Smooth muscle cell (in vitro differentiated cells): ENCODE data around the gene CFAP69. TPM values are rescaled to one million over a fixed set of nuclear protein-coding genes. Genes with fewer than 3 reads are reported as not detected.
A peak's percentile ranks its signal among the peaks of the same experiment; 100 is the strongest.
"Not testable (repeated sequence)": the region's sequence is repeated elsewhere in the genome, so short reads cannot be mapped to it uniquely, and the experiment has no call there.

Experiments
- DNase-seq: peaks from one replicate; lab custom pipeline; 2025; ENCODE audit not compliant: unreplicated experiment; lab: John Stamatoyannopoulos, UW
- H2AFZ ChIP-seq: fragments of 200-600 bp; sonication (generic); 2 replicates; pipeline ENCODE4 v1.6.0; 2016; ENCODE audit warnings: antibody characterized with exemption, low read depth, mild to moderate bottlenecking
- H3F3A ChIP-seq: fragments of 200-600 bp; sonication (generic); 2 replicates; pipeline ENCODE4 v1.6.0; 2017; ENCODE audit warnings: antibody characterized with exemption, low read depth
- H3K27ac ChIP-seq: fragments of 200-600 bp; sonication (generic); 2 replicates; pipeline ENCODE4 v1.5.1; 2016; ENCODE audit warnings: low read depth, mild to moderate bottlenecking
- H3K27me3 ChIP-seq: fragments of 200-600 bp; sonication (generic); 2 replicates; pipeline ENCODE4 v1.6.1; 2016; ENCODE audit warnings: low read depth, mild to moderate bottlenecking
- H3K36me3 ChIP-seq: fragments of 200-600 bp; sonication (generic); 2 replicates; pipeline ENCODE4 v1.5.1; 2016; ENCODE audit warnings: low read depth
- H3K4me1 ChIP-seq: fragments of 200-600 bp; sonication (generic); 2 replicates; pipeline ENCODE4 v1.5.1; 2016; ENCODE audit warnings: low read depth
- H3K4me2 ChIP-seq: fragments of 200-600 bp; sonication (generic); 2 replicates; pipeline ENCODE4 v1.6.0; 2016; ENCODE audit warnings: mild to moderate bottlenecking
- H3K4me3 ChIP-seq: fragments of 200-600 bp; sonication (generic); 2 replicates; pipeline ENCODE4 v1.5.1; 2016; ENCODE audit warnings: mild to moderate bottlenecking
- H3K79me2 ChIP-seq: fragments of 200-600 bp; sonication (generic); 2 replicates; pipeline ENCODE4 v1.6.0; 2016; ENCODE audit warnings: low read depth, mild to moderate bottlenecking
- H3K9ac ChIP-seq: fragments of 200-600 bp; sonication (generic); 2 replicates; pipeline ENCODE4 v1.6.0; 2016; ENCODE audit warnings: low read depth
- H3K9me3 ChIP-seq: fragments of 200-600 bp; sonication (generic); replicated peaks from 2 replicates; pipeline ENCODE4 v1.5.1; 2016; ENCODE audit warnings: low read depth
- H4K20me1 ChIP-seq: fragments of 200-600 bp; sonication (generic); 2 replicates; pipeline ENCODE4 v1.6.0; 2016; ENCODE audit warnings: low read depth
- CTCF ChIP-seq: fragments of 200-600 bp; sonication (generic); IDR thresholded peaks from 2 replicates; pipeline ENCODE4 v1.5.1; 2017; ENCODE audit warnings: borderline replicate concordance, mild to moderate bottlenecking, antibody characterized with exemption; ENCODE audit not compliant: insufficient read depth, poor library complexity, severe bottlenecking
- WGBS: methylation state at CpG from one replicate; pipeline ENCODE4 v1.1.7; 2016; ENCODE audit warnings: low lambda C conversion rate; 5-methylcytosine and 5-hydroxymethylcytosine counted together
- polyA plus RNA-seq: library from polyadenylated mRNA; unstranded; fragments of >200 nt; fragmentation: Nextera tagmentation; extraction: Ambion mirVana; gene quantifications from 2 replicates; pipeline ENCODE4 v1.2.1, GENCODE V29; 2016
- total RNA-seq: library from RNA; depleted of rRNA; stranded (reverse); fragments of >200 nt; gene quantifications from 2 replicates; pipeline ENCODE4 v1.2.3, GENCODE V29; 2014

Gene CFAP69
- total and polyA plus RNA-seq, 2 experiments from 2014 or later, result 0.97 to 8.7 TPM

- no peak overlapping the region for H3K4me2 ChIP-seq
- H3K79me2 ChIP-seq, result no peaks in the 10 kb centered on the region
- no peaks in the 10 kb centered on the region for H4K20me1 ChIP-seq
- H3K4me1 ChIP-seq, result peaks cover 7% of the 10 kb centered on the region
- no peak overlapping the region for H2AFZ ChIP-seq
- no peak for TF ChIP-seq CTCF
- H3K9ac ChIP-seq, result no peak overlapping the region
- H3F3A ChIP-seq, result no peaks in the 10 kb centered on the region
- no peaks in the 10 kb centered on the region for H3K27me3 ChIP-seq
- 96% methylated on average over 24 of the region's 48 CpGs for WGBS
- H3K9me3 ChIP-seq, result no peaks in the 10 kb centered on the region
- no peaks in the 10 kb centered on the region for H3K36me3 ChIP-seq
- no peak for DNase-seq
- no peak overlapping the region for H3K27ac ChIP-seq
- H3K4me3 ChIP-seq, result no peak overlapping the region
These were observed 89.3 kb downstream of the CFAP69 start for GRCh38 chr7:90334193-90334843.

- not testable (repeated sequence) for H3K9me3 ChIP-seq, H3K27ac ChIP-seq, H3F3A ChIP-seq, H3K79me2 ChIP-seq, H3K4me1 ChIP-seq, H3K36me3 ChIP-seq, DNase-seq, H2AFZ ChIP-seq, H3K9ac ChIP-seq, H3K27me3 ChIP-seq, H4K20me1 ChIP-seq, H3K4me2 ChIP-seq, H3K4me3 ChIP-seq
- 86% methylated on average over 2 of the region's 2 CpGs for WGBS
These were observed 90.0 kb downstream of the CFAP69 start for GRCh38 chr7:90334926-90335325.

GRCh38 chr7:90337106-90337505 is 92.1 kb downstream of the CFAP69 start:
- no peak overlapping the region for H3K4me2 ChIP-seq
- H4K20me1 ChIP-seq, result no peaks in the 10 kb centered on the region
- H3K27me3 ChIP-seq, result no peaks in the 10 kb centered on the region
- no peaks in the 10 kb centered on the region for H3K79me2 ChIP-seq
- no peaks in the 10 kb centered on the region for H3K9me3 ChIP-seq
- H3K4me1 ChIP-seq, result peaks cover 4% of the 10 kb centered on the region
- H3K4me3 ChIP-seq, result no peak overlapping the region
- no peaks in the 10 kb centered on the region for H3F3A ChIP-seq
- H3K27ac ChIP-seq, result no peak overlapping the region
- TF ChIP-seq CTCF, result no peak
- H3K9ac ChIP-seq, result no peak overlapping the region
- no peak overlapping the region for H2AFZ ChIP-seq
- DNase-seq, result no peak
- no peaks in the 10 kb centered on the region for H3K36me3 ChIP-seq

- Histone ChIP-seq H4K20me1 (no peaks in the 10 kb centered on the region), H3F3A (no peaks in the 10 kb centered on the region), H3K4me2 (peak overlapping the region; percentile 98), H3K36me3 (no peaks in the 10 kb centered on the region), H3K27me3 (no peaks in the 10 kb centered on the region), H3K79me2 (peaks cover 29% of the 10 kb centered on the region), H3K9me3 (no peaks in the 10 kb centered on the region), H3K4me1 (peaks cover 6% of the 10 kb centered on the region), H3K9ac (no peak overlapping the region), H3K4me3 (peak overlapping the region; percentile 89), H2AFZ (peak overlapping the region; percentile 97), H3K27ac (no peak overlapping the region)
- TF ChIP-seq CTCF, result no peak
- DNase-seq, result no peak
These were observed 100.0 kb downstream of the CFAP69 start for GRCh38 chr7:90345016-90345415.
